Left colon (tissue), 2 donors: Measurements from ENCODE around the gene PHF21A. TPM values are rescaled to one million over a fixed set of nuclear protein-coding genes. Genes with fewer than 3 reads are reported as not detected.
"Not testable (repeated sequence)": the region's sequence is repeated elsewhere in the genome, so short reads cannot be mapped to it uniquely, and the experiment has no call there.

Experiments
- ATAC-seq: fragments of 200-7000 bp; cut with Tn5 transposase; one replicate; pipeline ENCODE4 v1.9.1; 2020; ENCODE audit warnings: mild to moderate bottlenecking, moderate library complexity
- DNase-seq, 2 donors: peaks; one replicate each; pipeline ENCODE4 v3.0.0-alpha.2; 2020
- intact Hi-C, 2 donors: fragments of 100-400 bp; cut with DNase I in 1 of 2; cut with micrococcal nuclease in 1 of 2; formaldehyde crosslinking; loops; one replicate each; pipeline versions ENCODE4 v1.11.2 to v1.14.0; 2022; cut with DNase I, micrococcal nuclease
- total RNA-seq, 2 donors: library from RNA; stranded (reverse); fragmentation: NEBNext Ultra II Directional; extraction: Animal tissue kit (Norgen Biotek cat#: 25700); gene quantifications; one replicate each; pipeline ENCODE4 v1.2.1, GENCODE V29; 2021
- donor health status: DM: no; HTN: no; CAD: no.
- donor health status: DM: yes; HTN: yes; CAD: no.

The PHF21A gene
- total RNA-seq, 2 donors from 2014 or later = 19.9 to 24.5 TPM

DNA sequence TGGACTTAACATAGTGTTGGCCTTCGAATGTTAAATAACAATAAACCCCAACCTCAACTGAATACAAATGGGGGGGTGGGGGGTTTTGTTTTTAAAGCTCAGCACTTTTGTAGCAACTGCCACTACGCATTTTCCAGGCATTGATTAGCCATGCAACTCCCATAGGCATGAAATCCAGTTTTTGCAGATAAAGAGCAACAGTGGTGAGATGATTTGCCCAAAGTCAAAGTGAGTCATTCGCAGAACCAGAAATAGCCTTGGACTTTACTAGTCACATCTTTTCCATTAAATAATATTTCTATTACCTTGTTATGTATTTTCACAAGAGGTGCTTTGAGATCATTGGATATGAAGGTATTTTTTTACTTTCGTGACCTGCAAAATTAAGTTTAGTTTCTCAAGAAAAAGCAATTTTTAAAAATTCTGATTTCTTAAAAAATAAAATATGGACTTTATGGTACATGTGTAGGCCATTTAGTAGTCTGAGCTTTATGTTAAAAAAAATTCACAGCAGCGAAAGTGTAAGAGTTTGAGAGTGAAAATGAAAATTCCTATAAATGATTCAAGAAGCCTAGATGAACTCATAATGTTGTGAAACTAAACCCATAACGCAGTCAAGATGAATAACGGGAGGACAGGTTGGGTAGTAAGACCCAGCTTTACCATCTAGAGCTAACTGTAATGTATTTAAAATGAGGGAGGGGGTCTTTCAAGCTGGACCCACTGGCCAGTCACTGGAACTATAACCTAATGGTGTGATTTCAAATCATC lies 1.9 kb upstream of the PHF21A start:
- DNase-seq (no peak), ATAC-seq (no peak)
- intact Hi-C loops = no loop called here

DNA sequence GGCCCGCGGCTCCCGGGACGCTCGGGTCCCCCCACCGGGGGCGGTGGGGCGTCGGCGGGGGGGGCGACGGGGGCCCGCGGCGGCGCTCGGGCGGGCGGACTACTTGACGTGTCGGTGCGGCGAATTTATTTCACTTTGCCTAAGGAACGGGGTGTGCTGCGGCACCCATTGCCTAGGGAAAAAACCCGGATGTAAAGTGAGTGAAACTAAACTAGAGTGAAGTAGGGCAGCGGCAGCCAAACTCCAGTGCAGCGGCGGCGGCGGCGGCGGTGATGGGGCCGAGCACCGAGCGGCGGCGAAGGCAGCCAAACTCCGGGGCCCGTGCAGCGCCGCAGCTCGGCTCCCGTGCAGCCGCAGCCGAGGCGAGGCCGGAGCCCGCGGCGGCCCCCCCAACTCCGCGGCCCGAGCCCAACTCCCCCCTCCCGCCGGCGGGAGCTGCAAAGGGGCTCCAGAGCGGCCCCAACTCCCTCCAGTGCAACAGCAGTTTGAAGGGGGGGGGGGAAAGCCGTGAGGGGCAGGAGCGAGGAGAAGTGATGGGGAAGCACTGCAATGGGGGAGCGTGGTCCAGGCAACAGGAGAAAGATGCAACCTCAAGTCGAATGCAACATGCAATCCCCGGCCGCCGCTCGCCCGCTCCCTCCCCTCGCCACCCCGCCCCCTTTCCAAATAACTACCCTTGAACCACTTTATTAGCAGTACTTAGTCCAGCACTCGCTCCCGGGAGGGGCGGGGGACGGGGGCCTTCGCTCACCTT lies 647 bp upstream of the PHF21A start:
- DNase-seq (peak; percentile 84), ATAC-seq (peak; percentile 58)
- intact Hi-C loops = no loop called here

DNA sequence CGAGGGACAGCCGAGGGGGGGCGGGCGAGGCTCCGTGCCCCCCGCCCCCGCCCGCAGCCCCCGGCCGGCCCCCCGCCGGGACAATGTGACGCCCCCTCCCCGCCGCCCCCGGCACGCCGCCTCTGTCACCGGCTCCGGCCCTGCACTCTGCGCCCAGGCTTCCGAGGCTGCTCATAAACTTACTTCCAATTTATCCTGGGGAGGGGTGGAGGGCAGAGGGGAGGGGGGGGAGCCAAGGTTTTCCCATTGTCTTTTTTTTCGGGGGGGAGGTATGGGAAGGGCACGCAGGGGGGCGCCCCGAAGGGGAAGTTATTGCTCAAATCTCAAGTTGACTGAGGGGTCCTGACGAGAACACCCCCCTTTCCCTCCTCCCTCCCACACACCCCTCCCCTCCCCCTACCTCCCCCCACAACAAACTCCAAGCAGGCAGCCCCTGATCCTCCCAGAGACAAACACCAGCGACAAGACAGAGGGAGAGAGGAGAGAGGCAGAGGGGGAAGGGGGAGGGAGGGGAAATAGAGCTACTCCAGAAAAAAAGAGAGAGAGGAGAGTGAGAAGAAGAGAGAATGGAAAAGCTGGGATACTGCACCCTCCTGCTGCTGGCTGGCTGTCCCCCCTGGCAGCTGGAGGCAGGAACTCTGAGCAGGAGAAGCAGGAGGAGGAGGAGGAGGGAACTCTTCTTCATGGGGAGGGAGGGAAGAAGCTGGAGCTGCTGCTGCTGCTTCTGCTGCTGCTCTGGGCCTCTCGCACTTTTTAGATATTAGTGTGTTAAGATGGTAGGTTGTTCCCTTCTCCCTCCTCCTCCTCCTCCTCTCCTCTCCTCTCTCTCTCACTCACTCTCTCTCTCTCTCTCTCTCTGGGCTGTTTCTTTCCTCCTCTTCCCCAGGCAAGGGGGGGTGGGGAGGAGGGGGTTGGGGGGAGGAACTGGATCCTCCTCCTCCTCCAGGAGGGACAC lies 631 bp downstream of the PHF21A start:
- intact Hi-C loops = no loop called here
- DNase-seq (peak; percentile 44 to 52), ATAC-seq (peak; percentile 53)

DNA sequence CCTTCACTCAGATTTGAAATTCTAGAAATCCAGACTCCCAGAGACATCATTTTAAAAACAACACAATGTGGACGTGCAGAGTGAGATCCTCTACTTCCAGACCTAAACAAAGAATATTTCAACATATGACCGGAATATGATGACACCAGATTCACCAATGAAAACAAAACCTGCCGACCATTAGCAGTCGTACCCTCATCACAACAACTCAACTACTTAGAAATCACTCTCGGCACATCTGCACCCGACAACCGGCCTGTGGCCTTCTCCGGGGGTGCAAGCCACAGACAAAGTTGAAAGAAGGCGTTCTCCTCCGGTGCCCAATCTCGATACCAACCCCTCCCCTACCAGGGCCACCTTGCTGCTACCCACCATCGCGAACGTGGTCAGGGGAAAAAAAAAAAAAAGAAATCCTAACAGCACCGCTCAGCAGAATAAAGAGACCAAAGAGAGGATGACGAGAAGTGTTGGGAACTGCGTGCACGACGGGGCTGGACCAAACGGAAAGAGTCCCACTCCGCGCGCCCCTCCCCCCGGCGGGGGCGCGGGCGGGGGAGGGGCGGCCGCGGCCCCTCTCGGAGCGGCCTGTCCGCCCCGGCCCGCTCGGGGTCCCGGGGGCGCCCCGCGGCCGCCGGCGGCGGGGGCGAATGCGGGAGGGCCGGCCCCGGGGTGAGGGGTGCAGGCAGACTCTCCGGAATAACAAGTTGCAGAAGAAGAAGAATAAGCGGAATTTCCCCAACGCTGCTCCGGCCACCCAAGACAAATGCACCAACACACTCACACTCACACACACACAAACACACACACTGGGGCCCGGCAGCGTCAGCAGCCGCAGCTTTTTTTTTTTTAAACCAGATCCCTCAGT lies 1.7 kb downstream of the PHF21A start:
- intact Hi-C loops = no loop called here
- ATAC-seq (no peak), DNase-seq (peak; percentile 47 to 51)

DNA sequence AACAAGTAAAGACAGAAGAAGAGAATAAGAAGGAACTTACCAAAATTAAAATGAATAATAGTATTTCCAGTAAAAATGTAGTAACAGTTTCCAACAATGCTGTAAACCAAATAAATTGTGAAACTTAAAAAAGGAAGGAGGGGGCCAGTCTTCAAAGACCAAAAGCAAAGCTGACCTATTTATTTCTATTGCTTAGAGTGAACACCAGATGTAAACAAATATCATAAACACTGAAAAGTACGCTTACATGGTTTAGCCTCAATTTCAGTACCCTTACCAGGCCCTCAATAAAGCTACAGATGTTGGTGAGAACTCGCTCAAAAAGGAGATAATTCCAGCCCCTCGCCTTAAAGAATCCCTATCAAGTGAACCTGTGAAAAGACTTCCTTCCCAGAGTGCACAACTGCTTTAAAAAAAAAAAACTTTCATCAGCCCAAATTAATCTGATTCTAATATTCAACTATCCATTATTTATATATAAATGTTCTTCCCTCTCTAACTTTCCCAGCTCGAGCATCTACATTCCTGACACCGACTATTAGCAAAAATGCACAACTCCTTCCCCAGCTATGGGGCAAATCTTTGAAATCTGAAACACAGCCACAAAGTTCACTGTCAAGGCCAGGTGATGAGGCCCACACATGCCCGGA lies 2.4 kb downstream of the PHF21A start:
- intact Hi-C loops = no loop called here
- DNase-seq = no peak
- ATAC-seq = no peak

DNA sequence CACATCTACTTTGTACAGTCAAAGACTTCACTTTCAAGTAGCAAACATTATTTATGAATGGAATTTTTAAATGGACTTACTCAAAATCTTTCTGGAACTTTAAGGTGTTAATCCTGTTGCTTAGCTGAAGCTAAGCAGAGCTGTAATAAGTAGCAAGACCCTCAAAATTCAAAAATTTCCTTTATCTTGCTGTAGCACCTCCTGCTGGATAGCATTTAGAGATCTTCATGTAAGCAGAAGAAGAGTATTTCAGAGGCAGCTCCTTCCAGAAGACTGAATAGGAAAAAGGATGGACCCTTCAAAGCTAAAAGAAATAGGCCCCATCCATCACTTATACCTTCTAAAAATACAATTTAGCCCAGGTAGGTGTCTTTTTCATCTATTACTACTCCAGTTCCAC lies 3.4 kb downstream of the PHF21A start:
- ATAC-seq (no peak), DNase-seq (no peak)

DNA sequence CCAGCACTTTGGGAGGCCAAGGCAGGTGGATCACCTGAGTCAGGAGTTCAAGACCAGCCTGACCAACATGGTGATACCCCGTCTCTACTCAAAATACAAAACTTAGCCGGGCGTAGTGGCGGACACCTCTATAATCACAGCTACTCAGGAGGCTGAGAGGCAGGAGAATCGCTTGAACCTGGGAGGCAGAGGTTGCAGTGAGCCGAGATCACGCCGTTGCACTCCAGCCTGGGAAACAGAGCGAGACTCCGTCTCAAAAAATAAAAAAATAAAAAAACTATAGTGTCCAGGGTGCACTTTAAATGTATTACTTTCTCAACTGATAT lies 4.6 kb downstream of the PHF21A start:
- intact Hi-C loops, DNase-seq, ATAC-seq: not testable (repeated sequence)

More for the DNA sequence above, 3.4 kb downstream of the PHF21A start:
- intact Hi-C loops = no loop called here

DNA sequence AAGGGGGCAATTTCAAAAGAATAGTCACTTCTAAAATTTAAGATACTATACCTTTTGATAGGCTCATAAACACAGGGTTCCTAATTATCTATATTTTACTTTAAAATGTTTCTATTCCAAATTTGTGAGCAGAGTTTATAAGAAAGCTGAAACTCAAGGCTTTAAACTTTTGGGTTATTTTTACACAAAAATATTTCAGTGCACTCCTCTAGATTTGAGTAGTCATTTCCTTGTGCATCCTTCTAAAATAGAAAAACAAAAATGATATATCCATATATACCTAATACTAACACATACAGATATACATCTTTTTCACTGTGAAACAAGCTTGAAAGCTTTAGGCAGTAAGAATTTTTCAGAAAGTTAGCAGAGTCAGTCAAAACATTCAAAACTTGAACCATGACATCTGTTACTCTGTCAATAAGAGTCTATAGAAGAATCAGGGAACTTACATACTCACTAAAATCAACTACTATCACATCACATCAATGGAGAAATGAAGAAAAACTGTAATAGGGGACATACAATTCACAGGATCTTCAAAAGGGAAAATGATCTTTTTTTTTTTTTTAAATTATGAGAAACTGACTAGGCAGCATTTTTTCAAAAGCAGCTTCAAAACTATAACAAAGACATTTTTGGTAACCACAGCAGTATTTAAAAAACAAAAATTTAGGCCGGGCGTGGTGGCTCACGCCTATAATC lies 5.1 kb downstream of the PHF21A start:
- ATAC-seq (no peak), DNase-seq (no peak)
- intact Hi-C loops = no loop called here

DNA sequence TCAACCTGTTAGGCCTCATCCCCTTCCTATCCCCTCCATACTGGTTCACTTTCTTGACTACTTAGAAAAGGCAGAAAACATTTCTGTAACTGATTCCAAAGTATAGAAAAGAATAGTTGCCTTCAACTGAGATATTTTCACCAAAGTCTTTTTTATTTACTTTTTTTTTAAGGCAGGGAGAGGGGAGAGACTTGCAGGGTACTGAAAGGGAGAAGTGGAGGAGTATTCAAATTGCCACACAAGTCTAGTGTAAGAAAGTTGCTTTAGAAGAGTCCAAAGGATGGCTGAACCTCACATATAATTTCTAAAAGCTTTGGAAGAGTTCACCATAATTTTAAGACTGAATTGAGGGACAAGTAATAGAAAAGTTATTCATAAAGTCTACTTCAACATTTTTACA lies 6.3 kb downstream of the PHF21A start:
- intact Hi-C loops = no loop called here
- ATAC-seq (no peak), DNase-seq (no peak)

DNA sequence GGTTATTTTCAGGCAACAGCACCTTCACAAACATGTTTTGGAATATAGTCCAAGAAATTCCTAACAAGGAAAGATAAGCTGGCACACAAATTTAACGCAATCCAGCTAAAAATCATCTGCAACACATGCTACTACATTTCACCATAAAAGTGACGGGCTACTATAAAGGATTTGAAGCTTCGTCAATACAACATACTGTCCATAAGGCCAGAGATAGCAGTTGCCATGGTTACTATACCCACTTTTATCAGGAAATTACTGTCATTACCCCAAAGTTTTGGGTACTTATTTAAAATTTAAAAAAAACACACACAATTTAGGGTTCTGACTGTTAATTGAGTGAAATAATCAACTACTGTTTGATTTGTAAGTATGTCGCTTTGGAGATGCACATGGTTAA lies 6.9 kb downstream of the PHF21A start:
- DNase-seq (no peak), ATAC-seq (no peak)
- intact Hi-C loops = no loop called here

DNA sequence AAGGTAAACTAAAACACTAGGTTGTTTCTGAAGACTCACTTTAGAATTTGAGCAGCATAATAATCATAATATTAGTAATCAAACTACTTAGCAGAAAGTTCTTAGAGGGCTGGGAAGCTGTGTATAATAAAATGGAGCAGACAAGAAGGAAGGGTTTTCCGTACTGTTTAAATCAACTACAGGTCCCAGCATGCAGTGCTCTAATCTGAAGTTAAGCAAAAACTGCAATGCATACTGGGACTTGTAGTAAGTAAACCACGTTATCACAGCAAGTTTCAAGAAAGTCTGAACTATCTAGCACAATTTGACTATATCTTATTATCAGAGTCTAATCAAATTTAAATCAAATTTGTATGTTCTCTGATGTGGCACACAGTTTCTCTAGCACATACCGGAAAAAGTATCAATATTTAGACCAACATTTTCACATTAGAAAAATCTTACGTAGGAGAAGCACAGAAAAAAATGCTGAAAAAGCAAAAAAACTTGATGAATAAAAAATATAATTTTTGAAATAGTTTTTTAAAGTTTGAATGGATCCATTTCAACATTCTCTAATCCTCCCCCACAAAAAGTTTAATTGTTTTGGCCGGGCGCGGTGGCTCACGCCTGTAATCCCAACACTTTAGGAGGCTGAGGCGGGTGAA lies 8.2 kb downstream of the PHF21A start:
- ATAC-seq = peak; percentile 99
- DNase-seq = no peak
- intact Hi-C loops = no loop called here

DNA sequence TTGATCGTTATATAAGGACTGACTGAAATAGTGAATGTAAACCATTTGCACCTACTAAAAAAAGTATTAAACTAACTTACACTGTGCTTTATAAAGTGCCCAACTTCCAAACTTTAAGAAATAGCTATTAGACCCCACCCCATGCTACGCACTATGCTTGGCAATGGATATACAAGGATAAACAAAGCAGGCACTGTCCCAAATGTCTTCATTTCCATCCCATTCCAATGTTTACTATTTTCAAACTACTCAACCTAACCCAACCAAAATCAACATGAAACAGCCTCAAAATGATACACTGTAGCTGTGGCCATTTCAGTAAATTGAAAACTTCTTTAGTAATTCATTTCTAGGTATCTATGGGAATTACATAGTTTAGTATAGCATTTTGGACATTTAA lies 12.5 kb downstream of the PHF21A start:
- DNase-seq = no peak
- intact Hi-C loops = no loop called here
- no peak for ATAC-seq

DNA sequence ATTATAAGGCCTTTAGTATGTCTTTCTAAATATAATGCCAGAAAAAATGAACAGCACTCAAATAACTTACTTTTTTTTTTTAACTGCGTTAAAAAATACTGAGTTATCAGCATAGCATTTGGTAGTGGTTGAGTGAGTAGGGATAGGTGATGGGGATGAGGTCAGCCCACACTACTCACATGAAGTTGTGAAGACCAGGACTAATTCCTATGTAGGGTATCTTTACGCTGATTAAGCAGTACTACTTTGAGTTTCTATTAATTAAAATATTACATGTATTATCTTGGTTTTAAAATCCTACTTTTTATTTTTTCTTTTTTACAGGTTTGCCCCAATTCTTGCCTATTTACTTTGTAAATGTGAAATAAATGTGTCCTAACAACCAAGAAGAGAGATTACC lies 13.5 kb downstream of the PHF21A start:
- DNase-seq = no peak
- intact Hi-C loops = no loop called here
- ATAC-seq = no peak

DNA sequence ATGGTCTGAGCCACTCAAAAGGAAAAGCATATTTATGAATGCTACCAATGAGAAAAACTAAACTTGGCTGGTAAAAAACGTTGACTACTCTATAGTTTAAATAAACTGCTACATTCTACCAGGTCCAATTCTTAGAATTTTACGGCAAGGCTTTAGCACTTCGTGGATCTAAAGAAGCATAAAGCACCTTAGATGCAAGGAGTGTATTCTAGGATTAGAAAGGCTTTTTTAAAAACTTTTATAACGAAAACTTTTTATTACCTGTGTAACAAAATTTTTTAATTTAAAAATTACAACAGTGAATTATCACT lies 13.9 kb downstream of the PHF21A start:
- intact Hi-C loops = no loop called here
- ATAC-seq = no peak
- no peak for DNase-seq

DNA sequence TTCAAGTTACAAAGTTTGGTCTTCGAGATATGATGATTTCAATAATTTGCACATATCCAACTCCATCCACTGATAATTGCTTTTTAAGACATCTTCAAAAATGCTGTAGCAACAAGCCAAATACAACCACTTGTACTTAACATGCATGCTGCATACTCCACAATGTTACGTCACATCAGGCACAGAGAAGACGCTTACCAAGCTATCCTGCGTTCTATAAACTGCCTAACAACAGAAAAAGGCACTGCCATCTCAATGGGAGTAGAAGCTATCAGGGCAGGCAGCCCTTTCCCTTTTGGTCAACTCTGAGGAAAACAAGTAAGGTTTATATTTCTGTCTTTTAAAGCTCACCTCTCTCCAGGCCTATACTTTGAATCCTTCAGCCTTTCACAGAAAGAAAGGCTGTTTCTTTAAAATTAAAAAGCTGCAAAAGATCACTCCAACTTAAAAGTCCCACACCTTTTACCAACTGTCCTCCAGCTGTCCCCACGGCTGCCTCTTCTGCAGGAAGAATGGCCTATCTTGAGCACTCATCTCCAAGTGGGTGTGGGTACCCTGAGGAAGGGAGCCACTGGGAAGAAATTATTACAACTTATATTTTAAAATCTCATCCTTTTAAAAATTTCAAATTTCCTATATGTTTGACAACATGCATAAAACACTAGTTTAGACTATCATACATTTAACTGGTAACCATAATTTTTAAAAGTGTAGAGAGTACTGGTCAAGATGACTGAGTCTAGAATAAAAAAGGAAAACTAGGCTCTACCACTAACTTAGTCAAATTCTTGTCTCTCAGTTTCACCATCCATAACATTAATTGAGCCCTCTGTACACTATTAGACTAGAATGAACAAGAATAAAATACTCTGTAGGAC lies 14.5 kb downstream of the PHF21A start:
- DNase-seq (no peak), ATAC-seq (no peak)
- intact Hi-C loops = no loop called here

DNA sequence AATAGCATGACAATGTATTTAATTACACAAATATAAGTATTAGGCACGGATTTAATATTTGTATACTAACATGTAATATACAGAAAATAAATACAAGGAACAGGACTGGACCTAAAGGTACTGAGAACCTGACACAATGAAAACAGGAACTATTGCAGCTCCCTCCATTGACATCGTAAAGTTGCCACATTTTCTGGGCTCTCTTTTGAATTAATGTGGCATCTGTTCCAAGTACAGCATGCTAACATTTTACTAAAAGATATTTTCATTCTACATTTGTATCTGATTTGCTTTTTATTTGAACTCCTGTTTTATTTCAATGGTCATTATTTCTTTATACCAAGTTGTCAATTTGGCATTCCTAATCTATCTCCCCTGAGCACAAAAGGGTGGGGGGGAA lies 15.3 kb downstream of the PHF21A start:
- ATAC-seq (no peak), DNase-seq (no peak)
- intact Hi-C loops = no loop called here
